WI38 (cell line): ENCODE results near the gene MS4A15.
"Not testable (repeated sequence)": the region's sequence is repeated elsewhere in the genome, so short reads cannot be mapped to it uniquely, and the experiment has no call there.

Experiments
- H3K4me3 ChIP-seq: 2 replicates; pipeline ENCODE4 v1.5.1; 2011; ENCODE audit warnings: low read depth, mild to moderate bottlenecking, control low read depth, low read length
- TF ChIP-seq, protein P1 (sequence below): IDR thresholded peaks from 2 replicates; pipeline ENCODE4 v1.5.1; 2012; ENCODE audit warnings: low read depth, mild to moderate bottlenecking, control low read depth, low read length

The MS4A15 gene

DNA sequence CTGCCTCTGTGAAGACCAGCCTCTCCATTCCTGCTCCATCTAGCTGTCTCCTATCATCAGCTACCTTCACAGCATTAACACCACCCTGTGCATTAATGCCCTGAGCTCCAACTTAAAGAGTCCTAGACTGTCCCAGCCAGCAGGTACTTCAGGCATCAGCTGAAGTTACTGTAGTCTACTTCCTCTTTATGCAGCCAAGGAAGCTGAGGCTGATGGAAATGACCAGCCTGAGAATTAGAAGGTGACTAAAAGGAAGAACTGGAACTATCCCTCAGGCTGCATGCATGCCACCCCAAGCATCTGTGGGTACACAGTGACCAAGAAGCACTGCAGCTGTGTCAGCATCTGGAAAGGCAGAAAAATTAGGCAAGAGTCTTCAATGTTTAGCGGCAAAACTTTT, 56.7 kb downstream of the MS4A15 start:
- TF ChIP-seq, protein P1, sequence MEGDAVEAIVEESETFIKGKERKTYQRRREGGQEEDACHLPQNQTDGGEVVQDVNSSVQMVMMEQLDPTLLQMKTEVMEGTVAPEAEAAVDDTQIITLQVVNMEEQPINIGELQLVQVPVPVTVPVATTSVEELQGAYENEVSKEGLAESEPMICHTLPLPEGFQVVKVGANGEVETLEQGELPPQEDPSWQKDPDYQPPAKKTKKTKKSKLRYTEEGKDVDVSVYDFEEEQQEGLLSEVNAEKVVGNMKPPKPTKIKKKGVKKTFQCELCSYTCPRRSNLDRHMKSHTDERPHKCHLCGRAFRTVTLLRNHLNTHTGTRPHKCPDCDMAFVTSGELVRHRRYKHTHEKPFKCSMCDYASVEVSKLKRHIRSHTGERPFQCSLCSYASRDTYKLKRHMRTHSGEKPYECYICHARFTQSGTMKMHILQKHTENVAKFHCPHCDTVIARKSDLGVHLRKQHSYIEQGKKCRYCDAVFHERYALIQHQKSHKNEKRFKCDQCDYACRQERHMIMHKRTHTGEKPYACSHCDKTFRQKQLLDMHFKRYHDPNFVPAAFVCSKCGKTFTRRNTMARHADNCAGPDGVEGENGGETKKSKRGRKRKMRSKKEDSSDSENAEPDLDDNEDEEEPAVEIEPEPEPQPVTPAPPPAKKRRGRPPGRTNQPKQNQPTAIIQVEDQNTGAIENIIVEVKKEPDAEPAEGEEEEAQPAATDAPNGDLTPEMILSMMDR = no peak
- H3K4me3 ChIP-seq = no peak overlapping the region

DNA sequence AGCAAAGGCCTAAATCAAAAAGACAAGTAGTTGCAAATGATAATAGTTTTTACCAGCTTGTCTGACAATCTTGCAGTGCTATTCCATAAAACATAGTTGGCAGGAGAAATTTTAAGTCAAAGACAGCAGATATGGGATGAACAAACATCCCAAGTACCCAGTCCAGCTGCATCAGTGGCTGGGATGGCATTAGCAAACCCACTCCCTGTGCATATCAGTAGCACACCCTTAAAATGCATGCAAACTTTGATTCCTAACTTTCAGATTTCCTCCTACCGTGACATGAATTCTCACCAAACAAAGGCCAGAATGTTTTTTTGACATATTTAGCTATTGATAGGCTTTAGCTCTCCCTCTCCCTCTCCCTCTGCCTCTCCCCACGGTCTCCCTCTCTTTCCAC, 57.4 kb downstream of the MS4A15 start:
- TF ChIP-seq, protein P1 = no peak
- no peak overlapping the region for H3K4me3 ChIP-seq

GRCh38 chr11:60816590-60817157, 60.0 kb downstream of the MS4A15 start:
- no peak overlapping the region for H3K4me3 ChIP-seq
- TF ChIP-seq, protein P1 = no peak

- no peak overlapping the region for H3K4me3 ChIP-seq
- TF ChIP-seq, protein P1 = no peak
Observed at GRCh38 chr11:60818057-60818456, 61.4 kb downstream of the MS4A15 start.

- TF ChIP-seq, protein P1 = no peak
- H3K4me3 ChIP-seq = no peak overlapping the region
Observed at GRCh38 chr11:60821827-60822599, 65.3 kb downstream of the MS4A15 start.

DNA sequence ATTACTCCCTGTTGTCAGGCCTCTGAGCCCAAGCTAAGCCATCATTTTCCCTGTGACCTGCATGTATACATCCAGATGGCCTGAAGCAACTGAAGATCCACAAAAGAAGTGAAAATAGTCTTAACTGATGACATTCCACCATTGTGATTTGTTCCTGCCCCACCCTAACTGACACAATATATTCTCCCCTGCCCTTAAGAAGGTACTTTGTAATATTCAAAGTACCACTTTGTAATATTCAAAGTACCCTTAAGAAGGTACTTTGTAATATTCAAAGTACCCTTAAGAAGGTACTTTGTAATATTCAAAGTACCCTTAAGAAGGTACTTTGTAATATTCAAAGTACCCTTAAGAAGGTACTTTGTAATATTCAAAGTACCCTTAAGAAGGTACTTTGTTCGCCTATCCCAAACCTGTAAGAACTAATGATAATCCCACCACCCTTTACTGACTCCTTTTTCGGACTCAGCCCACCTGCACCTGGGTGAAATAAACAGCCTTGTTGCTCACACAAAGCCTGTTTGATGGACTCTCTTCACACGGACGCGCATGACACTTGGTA, 67.2 kb downstream of the MS4A15 start:
- H3K4me3 ChIP-seq = not testable (repeated sequence)

GRCh38 chr11:60825118-60825517, 68.5 kb downstream of the MS4A15 start:
- TF ChIP-seq, protein P1 = no peak
- H3K4me3 ChIP-seq = no peak overlapping the region

- TF ChIP-seq, protein P1 = no peak
- H3K4me3 ChIP-seq = no peak overlapping the region
Observed at GRCh38 chr11:60825790-60826189, 69.1 kb downstream of the MS4A15 start.
